Astrocyte (in vitro differentiated cells and primary cell): ENCODE data around the gene METRN.

Experiments used
- CTCF ChIP-seq: IDR thresholded peaks from 2 replicates; pipeline ENCODE4 v1.5.1; 2011; ENCODE audit warnings: low read depth, mild to moderate bottlenecking, inconsistent platforms, low read length, moderate library complexity; ENCODE audit not compliant: insufficient read depth
- EZH2 ChIP-seq: IDR thresholded peaks from 2 replicates; pipeline ENCODE4 v1.6.1; 2012; ENCODE audit warnings: mild to moderate bottlenecking, low read length, inconsistent platforms; ENCODE audit not compliant: insufficient read depth

- TF ChIP-seq CTCF (no peak), EZH2 (no peak)
Observed at GRCh38 chr16:756428-756827, 41.5 kb downstream of the METRN start.
